Naive B cell (primary cell): ENCODE measurements around the gene CYBC1. TPM values are rescaled to one million over a fixed set of nuclear protein-coding genes. Genes with fewer than 3 reads are reported as not detected.
"Not testable (repeated sequence)": the region's sequence is repeated elsewhere in the genome, so short reads cannot be mapped to it uniquely, and the experiment has no call there.

Experiments
- ATAC-seq, 2 donors: fragments of 150-1000 bp; cut with Tn5 transposase; 2 replicates each; pipeline ENCODE4 v1.10.0; 2021; ENCODE audit warnings: low read depth in 2 of 2, mild to moderate bottlenecking in 2 of 2, moderate library complexity in 2 of 2
- DNase-seq: peaks from one replicate; pipeline ENCODE4 v3.0.0; 2022
- H3K27ac Mint-ChIP-seq, 6 donors: one replicate each; pipeline ENCODE4 v1.8.0; 2020 to 2022; ENCODE audit warnings: mild to moderate bottlenecking in 6 of 6, mixed read lengths in 6 of 6, moderate library complexity in 5 of 6, inconsistent platforms in 2 of 6
- H3K27me3 Mint-ChIP-seq, 3 donors: one replicate each; pipeline ENCODE4 v1.8.0; 2021 to 2022; ENCODE audit warnings: mixed read lengths in 3 of 3, mild to moderate bottlenecking in 1 of 3
- H3K36me3 Mint-ChIP-seq, 2 donors: one replicate each; pipeline ENCODE4 v1.8.0; 2020 to 2022; ENCODE audit warnings: mixed read lengths in 2 of 2, inconsistent platforms in 1 of 2, mild to moderate bottlenecking in 1 of 2
- H3K4me1 Mint-ChIP-seq, 3 donors: one replicate each; pipeline ENCODE4 v1.8.0; 2020 to 2022; ENCODE audit warnings: mixed read lengths in 3 of 3, inconsistent platforms in 1 of 3, mild to moderate bottlenecking in 1 of 3, moderate library complexity in 1 of 3
- H3K4me3 Mint-ChIP-seq, 8 donors: one replicate each; pipeline ENCODE4 v1.8.0; 2020 to 2022; ENCODE audit warnings: mild to moderate bottlenecking in 8 of 8, mixed read lengths in 8 of 8, moderate library complexity in 8 of 8, inconsistent platforms in 2 of 8
- H3K9me3 Mint-ChIP-seq, 7 donors: one replicate each; pipeline ENCODE4 v1.8.0; 2020 to 2022; ENCODE audit warnings: mixed read lengths in 7 of 7, mild to moderate bottlenecking in 5 of 7, inconsistent platforms in 2 of 7, moderate library complexity in 1 of 7
- polyA plus RNA-seq, 6 donors: library from polyadenylated mRNA; unstranded; fragments of 300-500 nt; fragmentation: Illumina TruSeq; gene quantifications; one replicate each; pipeline ENCODE4 v1.2.3, GENCODE V29; 2021; ENCODE audit warnings: low read depth in 6 of 6

Gene CYBC1
- polyA plus RNA-seq, 6 donors from 2014 or later, result 274 to 340 (median 303) TPM

DNA sequence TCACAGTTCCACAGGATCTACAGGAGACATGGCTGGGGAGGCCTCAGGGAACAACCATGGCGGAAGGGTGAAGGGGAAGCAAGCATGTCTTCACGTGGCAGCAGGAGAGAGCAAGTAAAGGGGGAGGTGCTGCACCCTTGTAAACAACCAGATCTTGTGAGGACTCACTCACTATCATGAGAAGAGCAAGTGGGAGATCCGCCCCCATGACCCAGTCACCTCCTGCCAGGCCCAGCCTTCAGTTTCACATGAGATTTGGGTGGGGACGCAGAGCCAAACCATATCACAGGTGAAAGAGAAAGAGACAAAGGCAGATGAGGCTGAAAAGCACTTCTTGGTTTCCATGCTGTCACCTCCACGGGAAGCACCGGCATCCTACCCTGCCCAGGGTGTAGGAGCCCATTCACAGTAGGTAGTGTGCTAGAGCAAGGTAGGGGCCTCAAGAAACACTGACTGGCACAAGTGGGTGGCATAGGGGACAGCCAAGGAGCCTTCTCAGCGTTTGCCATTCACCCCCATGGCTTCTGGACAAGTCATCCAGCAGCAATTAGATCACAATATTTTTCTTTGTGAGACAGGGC lies 14.6 kb upstream of the CYBC1 start:
- peaks cover 23 to 34% of the 10 kb centered on the region in 2 donors for H3K36me3 Mint-ChIP-seq
- ATAC-seq, result no peak
- no peaks in the 10 kb centered on the region for H3K9me3 Mint-ChIP-seq
- no peak overlapping the region for H3K4me3 Mint-ChIP-seq
- no peaks in the 10 kb centered on the region for H3K27me3 Mint-ChIP-seq
- no peak for DNase-seq
- peaks cover 17 to 22% (median 20%) of the 10 kb centered on the region in 3 donors for H3K4me1 Mint-ChIP-seq
- peak overlapping the region in 1 of 6 donors; percentile 82 for H3K27ac Mint-ChIP-seq

GRCh38 chr17:82464567-82464929 lies 14.0 kb upstream of the CYBC1 start:
- peak overlapping the region in 1 of 6 donors; percentile 82 for H3K27ac Mint-ChIP-seq
- H3K36me3 Mint-ChIP-seq, result peaks cover 23 to 34% of the 10 kb centered on the region in 2 donors
- H3K4me3 Mint-ChIP-seq, result no peak overlapping the region
- H3K9me3 Mint-ChIP-seq, result no peaks in the 10 kb centered on the region
- peaks cover 17 to 23% (median 23%) of the 10 kb centered on the region in 3 donors for H3K4me1 Mint-ChIP-seq
- no peak for DNase-seq
- no peak for ATAC-seq
- no peaks in the 10 kb centered on the region for H3K27me3 Mint-ChIP-seq

GRCh38 chr17:82463925-82464566 lies 13.5 kb upstream of the CYBC1 start:
- no peak for ATAC-seq
- no peak for DNase-seq
- H3K4me3 Mint-ChIP-seq, result peak overlapping the region in 2 of 8 donors; percentile 41 to 76
- H3K9me3 Mint-ChIP-seq, result no peaks in the 10 kb centered on the region
- H3K27ac Mint-ChIP-seq, result peak overlapping the region in 1 of 6 donors; percentile 6
- no peaks in the 10 kb centered on the region for H3K27me3 Mint-ChIP-seq
- H3K36me3 Mint-ChIP-seq, result peaks cover 20 to 31% of the 10 kb centered on the region in 2 donors
- H3K4me1 Mint-ChIP-seq, result peaks cover 22 to 28% (median 27%) of the 10 kb centered on the region in 3 donors

DNA sequence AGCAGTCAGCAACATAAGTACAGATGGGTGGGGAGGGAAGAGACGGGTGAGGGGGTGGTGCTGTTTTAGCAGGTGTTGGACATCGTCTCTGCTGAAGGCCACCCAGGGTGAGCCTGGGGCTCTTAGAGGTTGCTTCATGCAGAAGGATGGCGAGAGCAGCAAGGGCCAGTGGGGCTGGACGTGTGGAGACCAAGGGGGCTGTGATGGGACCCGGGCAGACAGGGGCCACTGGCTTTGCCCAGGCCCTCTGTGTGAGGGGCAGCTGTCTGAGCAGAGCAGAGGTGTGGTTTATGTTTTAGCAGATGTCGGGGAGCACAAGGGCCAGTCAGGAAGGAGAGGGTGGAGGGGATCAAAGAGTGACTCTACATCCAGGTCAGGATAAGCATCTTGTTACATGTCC lies 12.8 kb upstream of the CYBC1 start:
- H3K4me3 Mint-ChIP-seq, result peak overlapping the region in 3 of 8 donors; percentile 31 to 76 (median 41)
- no peak for DNase-seq
- H3K9me3 Mint-ChIP-seq, result no peaks in the 10 kb centered on the region
- H3K27me3 Mint-ChIP-seq, result no peaks in the 10 kb centered on the region
- no peak for ATAC-seq
- H3K27ac Mint-ChIP-seq, result peak overlapping the region in 4 of 6 donors; percentile 24 to 75 (median 54)
- H3K36me3 Mint-ChIP-seq, result peaks cover 13 to 24% of the 10 kb centered on the region in 2 donors
- H3K4me1 Mint-ChIP-seq, result peaks cover 24 to 30% (median 27%) of the 10 kb centered on the region in 3 donors

DNA sequence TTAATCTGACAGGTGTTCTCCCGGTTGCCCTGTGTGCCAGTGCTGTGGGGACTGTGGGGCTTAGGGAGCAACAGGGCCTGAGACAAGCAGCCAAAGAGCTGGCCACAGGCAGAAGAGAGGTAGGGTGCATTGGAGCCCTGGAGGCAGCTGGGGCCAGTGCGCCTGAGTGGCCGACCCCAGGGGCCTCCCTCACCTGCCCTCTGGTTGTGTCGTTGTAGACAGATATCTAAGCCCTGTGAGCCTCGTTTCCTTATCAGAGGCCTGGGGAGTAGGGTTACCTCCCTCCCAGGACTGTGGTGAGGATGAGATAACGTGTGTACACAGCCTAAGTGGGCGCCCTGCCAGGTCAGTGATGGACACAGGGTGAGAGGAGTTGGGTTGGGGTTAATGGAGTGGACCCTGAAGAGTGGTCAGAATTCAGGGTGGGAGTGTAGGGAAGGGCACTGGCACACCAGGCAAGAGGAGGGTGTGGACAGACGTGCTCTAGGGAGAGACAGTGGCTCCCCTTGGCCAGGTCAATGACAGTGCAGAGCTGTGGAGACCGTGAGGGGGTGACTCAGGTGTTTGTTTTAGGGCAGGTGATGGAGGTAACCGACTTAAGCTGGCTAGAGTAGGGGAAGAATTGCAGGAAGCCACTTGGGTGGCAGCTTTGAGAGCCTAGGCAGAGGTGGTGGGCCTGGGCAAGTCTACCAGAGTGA lies 11.4 kb upstream of the CYBC1 start:
- peak overlapping the region in 3 of 6 donors; percentile 22 to 60 (median 50) for H3K27ac Mint-ChIP-seq
- no peaks in the 10 kb centered on the region for H3K9me3 Mint-ChIP-seq
- peaks cover 12 to 24% of the 10 kb centered on the region in 2 donors for H3K36me3 Mint-ChIP-seq
- H3K4me3 Mint-ChIP-seq, result peak overlapping the region in 1 of 8 donors; percentile 76
- peaks cover 34 to 41% (median 38%) of the 10 kb centered on the region in 3 donors for H3K4me1 Mint-ChIP-seq
- DNase-seq (no peak), ATAC-seq (no peak)
- no peaks in the 10 kb centered on the region for H3K27me3 Mint-ChIP-seq

DNA sequence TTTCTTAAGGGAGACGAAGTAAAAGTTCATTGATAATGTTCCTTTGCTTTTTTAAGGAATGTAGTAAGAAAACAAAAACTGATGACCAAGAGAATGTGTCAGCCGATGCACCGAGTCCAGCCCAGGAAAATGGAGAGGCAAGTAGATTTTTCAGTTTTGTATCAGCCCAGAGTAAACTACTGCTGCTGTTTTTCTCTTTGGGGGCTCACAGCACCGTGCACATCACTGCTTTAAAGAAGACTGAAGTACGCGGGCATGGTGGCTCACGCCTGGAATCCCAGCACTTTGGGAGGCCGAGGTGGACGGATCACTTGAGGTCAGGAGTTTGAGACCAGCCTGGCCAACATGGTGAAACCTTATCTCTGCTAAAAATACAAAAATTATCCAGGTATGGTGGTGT lies 9.4 kb upstream of the CYBC1 start:
- H3K9me3 Mint-ChIP-seq, DNase-seq, ATAC-seq, H3K27me3 Mint-ChIP-seq: not testable (repeated sequence)
- Mint-ChIP-seq H3K4me1 (peaks cover 35 to 41% (median 39%) of the 10 kb centered on the region in 3 donors), H3K36me3 (peaks cover 5 to 21% of the 10 kb centered on the region in 2 donors), H3K4me3 (peak overlapping the region in 5 of 8 donors; percentile 31 to 95 (median 90)), H3K27ac (peak overlapping the region in 1 of 6 donors; percentile 99)

DNA sequence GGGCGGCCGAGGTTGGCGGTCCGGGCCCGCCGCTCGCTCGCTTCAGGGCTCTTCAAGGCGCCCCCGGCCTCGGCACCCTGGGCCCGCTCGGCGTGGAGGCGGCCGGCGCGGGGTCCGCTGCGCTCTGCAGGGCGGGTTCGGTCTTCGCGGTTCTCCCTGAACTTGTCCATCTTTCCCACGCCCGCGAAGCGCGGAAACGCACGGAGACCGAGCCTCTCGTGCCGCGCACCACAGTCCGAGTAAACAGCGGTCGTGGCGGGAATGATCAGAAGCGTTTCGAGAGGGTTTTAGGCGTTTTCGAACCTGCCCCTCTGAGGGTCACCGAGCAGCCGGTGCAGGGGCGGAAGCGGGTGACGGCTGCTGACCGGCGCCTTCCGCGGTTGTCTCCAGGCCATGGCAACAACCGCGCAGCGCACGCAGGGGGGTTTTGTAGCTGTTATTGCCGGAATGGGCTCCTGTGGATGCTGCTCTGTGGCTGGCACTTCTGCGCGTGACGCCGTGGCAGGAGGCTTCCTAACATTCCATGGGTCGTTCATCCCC lies 8.4 kb upstream of the CYBC1 start:
- Mint-ChIP-seq H3K27ac (peak overlapping the region; percentile 90 to 99 (median 96)), H3K36me3 (peaks cover 5 to 11% of the 10 kb centered on the region in 2 donors), H3K9me3 (no peaks in the 10 kb centered on the region), H3K4me3 (peak overlapping the region; percentile 88 to 95 (median 92)), H3K27me3 (no peaks in the 10 kb centered on the region), H3K4me1 (peaks cover 35 to 39% (median 37%) of the 10 kb centered on the region in 3 donors)
- DNase-seq (no peak), ATAC-seq (no peak)

DNA sequence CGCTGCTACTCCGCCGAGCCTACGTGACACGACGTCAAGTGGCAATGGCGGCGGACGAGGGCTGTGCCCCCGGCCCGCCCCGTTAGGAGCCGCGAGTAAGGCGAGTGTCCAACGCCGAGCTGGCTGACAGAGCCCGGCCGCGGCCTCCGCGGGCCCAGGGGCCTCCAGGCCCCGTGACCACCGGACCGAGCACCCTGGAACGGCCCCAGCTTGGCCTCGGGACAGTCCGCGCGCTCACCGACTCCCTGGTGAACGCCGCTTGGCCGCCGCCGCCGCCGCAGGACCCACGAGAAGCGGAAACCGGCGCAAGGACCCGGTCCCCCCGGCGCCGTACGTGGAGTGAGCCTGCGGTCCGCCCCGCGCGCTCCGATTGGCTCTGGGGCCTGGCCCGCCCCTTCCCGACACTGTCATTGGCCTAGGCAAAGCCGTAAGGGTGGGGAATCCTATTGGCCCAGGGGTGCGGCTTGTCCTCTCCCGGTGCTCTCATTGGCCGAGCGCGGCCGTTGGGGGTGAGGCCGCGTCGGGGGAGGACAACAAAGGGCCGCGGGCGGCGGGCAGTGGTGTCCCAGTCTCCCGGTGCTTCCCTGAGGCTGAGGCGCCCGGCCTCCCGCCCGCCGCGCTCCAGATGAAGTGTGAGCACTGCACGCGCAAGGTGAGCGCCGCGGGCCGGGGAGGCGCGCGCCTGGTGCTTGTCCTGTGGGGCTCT lies 7.8 kb upstream of the CYBC1 start, which contains the start of gene NARF:
TSS of gene NARF (plus strand) at position 563 of the 706 bp plus-strand sequence. CDS start at position 626, 63 bp downstream.
- H3K9me3 Mint-ChIP-seq, result no peaks in the 10 kb centered on the region
- H3K36me3 Mint-ChIP-seq, result peaks cover 5 to 10% of the 10 kb centered on the region in 2 donors
- ATAC-seq, result peak; percentile 90 to 91
- no peaks in the 10 kb centered on the region for H3K27me3 Mint-ChIP-seq
- H3K4me3 Mint-ChIP-seq, result peak within 1 kb of the TSS; percentile 88 to 95 (median 92)
- H3K27ac Mint-ChIP-seq, result peak within 1 kb of the TSS; percentile 98 to 99 (median 99)
- peak; percentile 97 for DNase-seq
- H3K4me1 Mint-ChIP-seq, result peaks cover 33 to 37% (median 36%) of the 10 kb centered on the region in 3 donors

GRCh38 chr17:82457929-82458178 lies 7.3 kb upstream of the CYBC1 start:
- ATAC-seq, result no peak
- Mint-ChIP-seq H3K27ac (peak overlapping the region; percentile 98 to 99 (median 99)), H3K4me3 (peak overlapping the region; percentile 85 to 95 (median 92)), H3K4me1 (peaks cover 30 to 37% (median 35%) of the 10 kb centered on the region in 3 donors), H3K27me3 (no peaks in the 10 kb centered on the region), H3K36me3 (peaks cover 5 to 9% of the 10 kb centered on the region in 2 donors), H3K9me3 (no peaks in the 10 kb centered on the region)
- DNase-seq, result no peak

GRCh38 chr17:82457073-82457928 lies 6.7 kb upstream of the CYBC1 start:
- no peaks in the 10 kb centered on the region for H3K9me3 Mint-ChIP-seq
- no peaks in the 10 kb centered on the region for H3K27me3 Mint-ChIP-seq
- ATAC-seq (peak; percentile 17 to 22), DNase-seq (no peak)
- H3K27ac Mint-ChIP-seq, result peak overlapping the region; percentile 98 to 99 (median 99)
- H3K36me3 Mint-ChIP-seq, result peaks cover 2 to 4% of the 10 kb centered on the region in 2 donors
- peaks cover 25 to 31% (median 30%) of the 10 kb centered on the region in 3 donors for H3K4me1 Mint-ChIP-seq
- H3K4me3 Mint-ChIP-seq, result peak overlapping the region; percentile 85 to 95 (median 92)

DNA sequence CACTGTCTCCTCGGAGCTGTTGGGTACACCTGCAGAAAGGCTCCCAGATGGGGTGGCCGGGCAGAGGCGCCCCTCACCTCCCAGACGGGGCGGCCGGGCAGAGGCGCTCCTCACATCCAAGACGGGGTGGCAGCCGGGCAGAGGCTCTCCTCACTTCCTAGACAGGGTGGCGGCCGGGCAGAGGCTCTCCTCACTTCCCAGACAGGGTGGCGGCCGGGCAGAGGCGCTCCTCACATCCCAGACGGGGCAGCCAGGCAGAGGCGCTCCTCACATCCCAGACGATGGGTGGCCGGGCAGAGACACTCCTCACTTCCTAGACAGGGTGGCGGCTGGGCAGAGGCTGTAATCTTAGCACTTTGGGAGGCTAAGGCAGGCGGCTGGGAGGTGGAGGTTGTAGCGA lies 3.2 kb upstream of the CYBC1 start:
- peak overlapping the region in 1 of 8 donors; percentile 86 for H3K4me3 Mint-ChIP-seq

DNA sequence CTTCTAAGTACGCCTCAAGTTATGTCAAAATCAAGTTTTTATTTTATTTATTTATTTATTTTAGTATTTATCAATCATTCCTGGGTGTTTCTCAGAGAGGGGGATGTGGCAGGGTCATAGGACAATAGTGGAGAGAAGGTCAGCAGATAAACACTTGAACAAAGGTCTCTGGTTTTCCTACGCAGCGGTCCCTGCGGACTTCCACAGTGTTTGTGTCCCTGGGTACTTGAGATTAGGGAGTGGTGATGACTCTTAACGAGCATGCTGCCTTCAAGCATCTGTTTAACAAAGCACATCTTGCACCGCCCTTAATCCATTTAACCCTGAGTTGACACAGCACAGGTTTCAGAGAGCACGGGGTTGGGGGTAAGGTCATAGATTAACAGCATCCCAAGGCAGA lies 2.6 kb upstream of the CYBC1 start:
- not testable (repeated sequence) for H3K9me3 Mint-ChIP-seq, DNase-seq, H3K36me3 Mint-ChIP-seq, ATAC-seq, H3K27me3 Mint-ChIP-seq, H3K27ac Mint-ChIP-seq
- H3K4me3 Mint-ChIP-seq, result peak overlapping the region in 1 of 8 donors; percentile 86
- H3K4me1 Mint-ChIP-seq, result peaks cover 15 to 32% (median 31%) of the 10 kb centered on the region in 3 donors

More for the DNA sequence above, 3.2 kb upstream of the CYBC1 start:
- H3K27me3 Mint-ChIP-seq, DNase-seq, ATAC-seq, H3K36me3 Mint-ChIP-seq, H3K9me3 Mint-ChIP-seq: not testable (repeated sequence)
- Mint-ChIP-seq H3K27ac (peak overlapping the region in 1 of 6 donors; percentile 58), H3K4me1 (peaks cover 15 to 32% (median 31%) of the 10 kb centered on the region in 3 donors)
